Neural progenitor cell (in vitro differentiated cells): ENCODE measurements around the gene VPS33A.

Experiments used
- CTCF ChIP-seq: fragments of 200-600 bp; sonication (generic); IDR thresholded peaks from 2 replicates; pipeline ENCODE4 v1.5.1; 2017; ENCODE audit warnings: antibody characterized with exemption, mild to moderate bottlenecking
- EZH2phosphoT487 ChIP-seq: fragments of 200-600 bp; sonication (generic); IDR thresholded peaks from 2 replicates; pipeline ENCODE4 v1.6.1; 2017; ENCODE audit warnings: antibody characterized with exemption

DNA sequence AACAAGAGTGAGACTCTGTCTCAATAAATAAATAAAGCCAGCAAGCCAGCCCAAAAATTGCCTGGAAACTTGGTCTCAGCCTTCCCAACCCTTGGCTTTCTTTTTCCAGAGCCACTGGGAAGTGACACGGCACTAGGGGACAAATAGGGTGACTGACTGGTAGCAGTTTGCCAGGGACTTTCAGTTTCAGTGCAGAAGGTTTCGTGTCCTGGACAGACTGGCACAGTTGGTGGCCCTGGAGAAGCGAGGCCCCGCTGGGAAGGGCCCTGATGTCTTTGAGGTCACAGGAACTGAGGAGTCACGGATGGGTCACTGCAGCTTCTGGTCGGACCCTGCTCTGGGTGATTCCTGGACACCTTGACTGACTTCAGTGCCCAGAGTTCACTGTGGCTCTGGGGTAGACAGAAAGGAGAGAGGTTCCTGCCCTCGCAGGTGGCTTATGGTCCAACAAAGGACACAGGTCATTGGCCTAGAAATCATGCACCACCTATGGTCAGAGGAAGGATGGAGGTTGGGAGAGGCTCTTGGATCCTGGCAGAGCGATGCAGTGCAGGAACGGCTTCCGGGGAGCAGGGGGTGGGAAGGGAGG is 80.7 kb downstream of the VPS33A start:
- TF ChIP-seq CTCF, result no peak
- TF ChIP-seq EZH2phosphoT487, result no peak
